ENCODE results near the gene BIRC6.
"Not testable (repeated sequence)": the region's sequence is repeated elsewhere in the genome, so short reads cannot be mapped to it uniquely, and the experiment has no call there.

BIRC6 gene

GRCh38 chr2:32522770-32523169 lies 165.9 kb downstream of the BIRC6 start:
- no peak for DNase-seq

- DNase-seq: no peak
Observed at GRCh38 chr2:32523686-32524085, 166.9 kb downstream of the BIRC6 start.

GRCh38 chr2:32532341-32532740 lies 175.5 kb downstream of the BIRC6 start:
- no peak for DNase-seq

GRCh38 chr2:32532961-32533360 lies 176.1 kb downstream of the BIRC6 start:
- no peak for DNase-seq

- DNase-seq: no peak
Observed at GRCh38 chr2:32534831-32535230, 178.0 kb downstream of the BIRC6 start.

GRCh38 chr2:32538735-32539134 lies 181.9 kb downstream of the BIRC6 start:
- DNase-seq: no peak

GRCh38 chr2:32552483-32552882 lies 195.7 kb downstream of the BIRC6 start:
- DNase-seq: not testable (repeated sequence)

GRCh38 chr2:32553829-32554432 lies 197.1 kb downstream of the BIRC6 start:
- no peak for DNase-seq

GRCh38 chr2:32558492-32558891 lies 201.7 kb downstream of the BIRC6 start:
- no peak for DNase-seq

GRCh38 chr2:32559136-32559535 lies 202.3 kb downstream of the BIRC6 start:
- DNase-seq: no peak

GRCh38 chr2:32562906-32563305 lies 206.1 kb downstream of the BIRC6 start:
- no peak for DNase-seq

- DNase-seq: no peak
Observed at GRCh38 chr2:32564417-32565035, 207.7 kb downstream of the BIRC6 start.

- no peak for DNase-seq
Observed at GRCh38 chr2:32565902-32566301, 209.1 kb downstream of the BIRC6 start.

- no peak for DNase-seq
Observed at GRCh38 chr2:32572030-32572429, 215.2 kb downstream of the BIRC6 start.

GRCh38 chr2:32572737-32573136 lies 215.9 kb downstream of the BIRC6 start:
- DNase-seq: no peak

GRCh38 chr2:32591669-32592463 lies 235.0 kb downstream of the BIRC6 start:
- no peak for DNase-seq

GRCh38 chr2:32594573-32594972 lies 237.8 kb downstream of the BIRC6 start:
- DNase-seq: no peak

- DNase-seq: no peak
Observed at GRCh38 chr2:32611366-32611765, 254.5 kb downstream of the BIRC6 start.

- DNase-seq: no peak
Observed at GRCh38 chr2:32611771-32612170, 254.9 kb downstream of the BIRC6 start.

- no peak for DNase-seq
Observed at GRCh38 chr2:32614084-32614483, 257.3 kb downstream of the BIRC6 start.

GRCh38 chr2:32617599-32618189 lies 260.9 kb downstream of the BIRC6 start:
- DNase-seq: no peak

GRCh38 chr2:32622570-32623310 lies 265.9 kb downstream of the BIRC6 start:
- DNase-seq: no peak

GRCh38 chr2:32623311-32623706 lies 266.5 kb downstream of the BIRC6 start:
- no peak for DNase-seq
